ENCODE results near the gene CD300LB. TPM values are rescaled to one million over a fixed set of nuclear protein-coding genes. Genes with fewer than 3 reads are reported as not detected.
"Not testable (repeated sequence)": the region's sequence is repeated elsewhere in the genome, so short reads cannot be mapped to it uniquely, and the experiment has no call there.

Gene CD300LB
- polyA plus RNA-seq, 3 donors: 0.08 to 0.70 (median 0.56) TPM

- WGBS, 3 donors: 22 to 98% (median 88%) methylated on average over 3 of the region's 3 CpGs
- H3K27ac ChIP-seq (ENCODE audit: low read depth, low read length): no peak overlapping the region
Observed at GRCh38 chr17:74513987-74514631, 17.2 kb downstream of the CD300LB start.

GRCh38 chr17:74512624-74513091 lies 18.6 kb downstream of the CD300LB start:
- no peak overlapping the region for H3K27ac ChIP-seq (ENCODE audit: low read depth, low read length)
- 45 to 74% (median 68%) methylated on average over 7 of the region's 7 CpGs for WGBS, 3 donors

- WGBS, 3 donors: 80 to 84% (median 80%) methylated on average over 2 of the region's 2 CpGs
- no peak overlapping the region for H3K27ac ChIP-seq (ENCODE audit: low read depth, low read length)
Observed at GRCh38 chr17:74512036-74512435, 19.2 kb downstream of the CD300LB start.

GRCh38 chr17:74508156-74508555 lies 23.1 kb downstream of the CD300LB start:
- H3K27ac ChIP-seq (ENCODE audit: low read depth, low read length): no peak overlapping the region

- H3K27ac ChIP-seq (ENCODE audit: low read depth, low read length): not testable (repeated sequence)
- WGBS, 3 donors: 49 to 83% (median 54%) methylated on average over 5 of the region's 5 CpGs
Observed at GRCh38 chr17:74503949-74504348, 27.3 kb downstream of the CD300LB start.

- WGBS, 3 donors: 70 to 80% (median 77%) methylated on average over 6 of the region's 6 CpGs
- H3K27ac ChIP-seq (ENCODE audit: low read depth, low read length): no peak overlapping the region
Observed at GRCh38 chr17:74502861-74503260, 28.4 kb downstream of the CD300LB start.

GRCh38 chr17:74499992-74500391 lies 31.3 kb downstream of the CD300LB start:
- no peak overlapping the region for H3K27ac ChIP-seq (ENCODE audit: low read depth, low read length)
- WGBS, 3 donors: 78 to 86% (median 86%) methylated on average over 3 of the region's 3 CpGs

GRCh38 chr17:74497471-74497870 lies 33.8 kb downstream of the CD300LB start:
- WGBS, 3 donors: 56 to 66% (median 59%) methylated on average over 5 of the region's 5 CpGs
- no peak overlapping the region for H3K27ac ChIP-seq (ENCODE audit: low read depth, low read length)

GRCh38 chr17:74493331-74493833 lies 37.9 kb downstream of the CD300LB start:
- WGBS, 3 donors: 32 to 41% (median 37%) methylated on average over 11 of the region's 11 CpGs
- no peak overlapping the region for H3K27ac ChIP-seq (ENCODE audit: low read depth, low read length)

GRCh38 chr17:74491626-74492025 lies 39.6 kb downstream of the CD300LB start:
- H3K27ac ChIP-seq (ENCODE audit: low read depth, low read length): no peak overlapping the region
- WGBS, 3 donors: 68 to 83% (median 79%) methylated on average over 7 of the region's 7 CpGs

GRCh38 chr17:74490716-74491115 lies 40.6 kb downstream of the CD300LB start:
- 72 to 84% (median 81%) methylated on average over 9 of the region's 9 CpGs for WGBS, 3 donors
- no peak overlapping the region for H3K27ac ChIP-seq (ENCODE audit: low read depth, low read length)

GRCh38 chr17:74488276-74488675 lies 43.0 kb downstream of the CD300LB start:
- WGBS, 3 donors: 90 to 96% (median 95%) methylated on average over 4 of the region's 4 CpGs

GRCh38 chr17:74485841-74486240 lies 45.4 kb downstream of the CD300LB start:
- 77 to 93% (median 87%) methylated on average over 5 of the region's 5 CpGs for WGBS, 3 donors
- H3K27ac ChIP-seq (ENCODE audit: low read depth, low read length): no peak overlapping the region

More at GRCh38 chr17:74488276-74488675, 43.0 kb downstream of the CD300LB start:
- not testable (repeated sequence) for H3K27ac ChIP-seq (ENCODE audit: low read depth, low read length)

- no peak overlapping the region for H3K27ac ChIP-seq (ENCODE audit: low read depth, low read length)
- WGBS, 3 donors: 62 to 67% (median 65%) methylated on average over 9 of the region's 9 CpGs
Observed at GRCh38 chr17:74485022-74485743, 46.1 kb downstream of the CD300LB start.

GRCh38 chr17:74484066-74484465 lies 47.2 kb downstream of the CD300LB start:
- no peak overlapping the region for H3K27ac ChIP-seq (ENCODE audit: low read depth, low read length)
- 56 to 77% (median 65%) methylated on average over 9 of the region's 9 CpGs for WGBS, 3 donors

GRCh38 chr17:74481621-74482020 lies 49.7 kb downstream of the CD300LB start:
- H3K27ac ChIP-seq (ENCODE audit: low read depth, low read length): no peak overlapping the region
- 62 to 86% (median 83%) methylated on average over 7 of the region's 7 CpGs for WGBS, 3 donors

GRCh38 chr17:74480290-74480689 lies 51.0 kb downstream of the CD300LB start:
- WGBS, 3 donors: 59 to 83% (median 82%) methylated on average over 8 of the region's 8 CpGs

GRCh38 chr17:74478420-74479100 lies 52.7 kb downstream of the CD300LB start:
- 19 to 50% (median 23%) methylated on average over 6 of the region's 6 CpGs for WGBS, 3 donors
- no peak overlapping the region for H3K27ac ChIP-seq (ENCODE audit: low read depth, low read length)

More at GRCh38 chr17:74480290-74480689, 51.0 kb downstream of the CD300LB start:
- no peak overlapping the region for H3K27ac ChIP-seq (ENCODE audit: low read depth, low read length)

GRCh38 chr17:74477411-74477810 lies 53.9 kb downstream of the CD300LB start:
- no peak overlapping the region for H3K27ac ChIP-seq (ENCODE audit: low read depth, low read length)
- 64 to 82% (median 80%) methylated on average over 4 of the region's 4 CpGs for WGBS, 3 donors

Data from adipose tissue (tissue), 3 donors.